Breast epithelium (tissue), 4 donors: ENCODE data around the gene PAIP2. TPM values are rescaled to one million over a fixed set of nuclear protein-coding genes. Genes with fewer than 3 reads are reported as not detected.

Source experiments
- DNase-seq, 2 donors: peaks; one replicate each; pipeline ENCODE4 v3.0.0-alpha.2; 2019; ENCODE audit warnings: low spot score in 2 of 2
- H3K27ac ChIP-seq, 2 donors: fragments of 200-600 bp; sonication (generic) in 1 of 2; one replicate each; pipeline ENCODE4 v1.5.1; 2016 to 2019; ENCODE audit warnings: mild to moderate bottlenecking in 1 of 2
- H3K27me3 ChIP-seq, 2 donors: fragments of 200-600 bp; sonication (generic) in 1 of 2; one replicate each; pipeline versions ENCODE4 v1.5.1 to v1.6.0; 2017 to 2019; ENCODE audit warnings: control low read depth in 1 of 2, mild to moderate bottlenecking in 1 of 2
- H3K36me3 ChIP-seq: fragments of 200-600 bp; one replicate; pipeline ENCODE4 v1.5.1; 2019
- H3K4me1 ChIP-seq, 2 donors: fragments of 200-600 bp; sonication (generic); one replicate each; pipeline ENCODE4 v1.5.1; 2016 to 2019; ENCODE audit warnings: control low read depth in 1 of 2
- H3K4me3 ChIP-seq, 3 donors: fragments of 200-600 bp; sonication (generic); 1 replicate in 2 of 3; 2 replicates in 1 of 3; pipeline ENCODE4 v1.5.1; 2016 to 2019; ENCODE audit warnings: mild to moderate bottlenecking in 3 of 3, moderate library complexity in 2 of 3
- H3K9me3 ChIP-seq, 2 donors: fragments of 200-600 bp; sonication (generic) in 1 of 2; one replicate each; pipeline ENCODE4 v1.5.1; 2016 to 2019; ENCODE audit warnings: control low read depth in 1 of 2
- POLR2A ChIP-seq: fragments of 450-650 bp; IDR thresholded peaks from one replicate; pipeline ENCODE4 v1.6.1; 2016; ENCODE audit warnings: antibody characterized with exemption, mild to moderate bottlenecking, moderate library complexity
- POLR2AphosphoS5 ChIP-seq, 3 donors: sonication (generic); formaldehyde crosslinking; IDR thresholded peaks; one replicate each; pipeline ENCODE4 v1.6.1; 2017; ENCODE audit warnings: antibody characterized with exemption in 3 of 3
- intact Hi-C: fragments of 100-400 bp; cut with DNase I; formaldehyde crosslinking; loops from one replicate; pipeline ENCODE4 v1.15.1; 2023; ENCODE audit warnings: low total_unique reads
- total RNA-seq, 3 donors: library from RNA; depleted of rRNA; stranded (reverse); fragments of >200 nt; gene quantifications; one replicate each; pipeline ENCODE4 v1.1.0, GENCODE V29; 2016
- TF ChIP-seq, protein P1 (sequence below), 3 donors: fragments of 450-650 bp; IDR thresholded peaks; one replicate each; pipeline ENCODE4 v1.5.1; 2016 to 2017; ENCODE audit warnings: antibody characterized with exemption in 3 of 3, mild to moderate bottlenecking in 3 of 3, moderate library complexity in 3 of 3

PAIP2 gene
- total RNA-seq, 3 donors from 2014 or later, result 86.3 to 95.4 (median 95.0) TPM

DNA sequence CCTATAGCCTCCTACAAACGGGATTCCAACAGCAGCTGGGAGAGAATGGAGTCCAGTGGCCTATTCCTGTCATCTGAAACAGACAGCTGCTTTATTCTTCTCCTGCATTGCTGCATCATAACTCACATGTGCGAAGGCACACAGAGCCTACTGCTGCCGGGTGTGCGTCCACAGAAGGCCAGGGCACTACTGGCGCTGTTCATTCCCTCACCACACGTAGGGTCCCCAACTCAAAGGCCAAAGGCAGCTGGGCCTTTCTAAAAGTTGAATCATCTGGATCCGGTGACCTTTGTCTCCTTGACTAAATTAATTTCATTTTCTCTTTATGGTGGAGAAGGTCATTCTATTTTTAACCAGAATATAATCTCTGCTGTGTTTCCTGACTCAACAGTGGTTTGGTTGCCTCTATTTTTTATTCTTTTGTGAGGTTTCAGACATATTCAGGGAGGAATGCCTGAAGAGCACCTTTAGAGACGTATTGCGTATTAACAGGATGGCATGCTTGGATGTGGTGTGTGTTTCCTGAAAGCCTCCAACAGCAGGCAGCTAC lies 73.0 kb downstream of the PAIP2 start:
- Histone ChIP-seq H3K36me3 (no peaks in the 10 kb centered on the region), H3K4me1 (peaks cover 4 to 12% of the 10 kb centered on the region in 2 donors), H3K4me3 (no peak overlapping the region), H3K27me3 (no peaks in the 10 kb centered on the region), H3K27ac (peak overlapping the region; percentile 38 to 77), H3K9me3 (no peaks in the 10 kb centered on the region)
- DNase-seq, result no peak
- intact Hi-C loops, result loop anchor here (2.0 to 5.0 kb wide), 2 partner anchors 72 to 103 kb away; no protein-coding TSS in a partner anchor
- TF ChIP-seq, protein P1, sequence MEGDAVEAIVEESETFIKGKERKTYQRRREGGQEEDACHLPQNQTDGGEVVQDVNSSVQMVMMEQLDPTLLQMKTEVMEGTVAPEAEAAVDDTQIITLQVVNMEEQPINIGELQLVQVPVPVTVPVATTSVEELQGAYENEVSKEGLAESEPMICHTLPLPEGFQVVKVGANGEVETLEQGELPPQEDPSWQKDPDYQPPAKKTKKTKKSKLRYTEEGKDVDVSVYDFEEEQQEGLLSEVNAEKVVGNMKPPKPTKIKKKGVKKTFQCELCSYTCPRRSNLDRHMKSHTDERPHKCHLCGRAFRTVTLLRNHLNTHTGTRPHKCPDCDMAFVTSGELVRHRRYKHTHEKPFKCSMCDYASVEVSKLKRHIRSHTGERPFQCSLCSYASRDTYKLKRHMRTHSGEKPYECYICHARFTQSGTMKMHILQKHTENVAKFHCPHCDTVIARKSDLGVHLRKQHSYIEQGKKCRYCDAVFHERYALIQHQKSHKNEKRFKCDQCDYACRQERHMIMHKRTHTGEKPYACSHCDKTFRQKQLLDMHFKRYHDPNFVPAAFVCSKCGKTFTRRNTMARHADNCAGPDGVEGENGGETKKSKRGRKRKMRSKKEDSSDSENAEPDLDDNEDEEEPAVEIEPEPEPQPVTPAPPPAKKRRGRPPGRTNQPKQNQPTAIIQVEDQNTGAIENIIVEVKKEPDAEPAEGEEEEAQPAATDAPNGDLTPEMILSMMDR (IDR thresholded peaks at IDR 0.05), result no peak
- TF ChIP-seq POLR2AphosphoS5 (IDR thresholded peaks at IDR 0.05) (no peak), POLR2A (no peak)

DNA sequence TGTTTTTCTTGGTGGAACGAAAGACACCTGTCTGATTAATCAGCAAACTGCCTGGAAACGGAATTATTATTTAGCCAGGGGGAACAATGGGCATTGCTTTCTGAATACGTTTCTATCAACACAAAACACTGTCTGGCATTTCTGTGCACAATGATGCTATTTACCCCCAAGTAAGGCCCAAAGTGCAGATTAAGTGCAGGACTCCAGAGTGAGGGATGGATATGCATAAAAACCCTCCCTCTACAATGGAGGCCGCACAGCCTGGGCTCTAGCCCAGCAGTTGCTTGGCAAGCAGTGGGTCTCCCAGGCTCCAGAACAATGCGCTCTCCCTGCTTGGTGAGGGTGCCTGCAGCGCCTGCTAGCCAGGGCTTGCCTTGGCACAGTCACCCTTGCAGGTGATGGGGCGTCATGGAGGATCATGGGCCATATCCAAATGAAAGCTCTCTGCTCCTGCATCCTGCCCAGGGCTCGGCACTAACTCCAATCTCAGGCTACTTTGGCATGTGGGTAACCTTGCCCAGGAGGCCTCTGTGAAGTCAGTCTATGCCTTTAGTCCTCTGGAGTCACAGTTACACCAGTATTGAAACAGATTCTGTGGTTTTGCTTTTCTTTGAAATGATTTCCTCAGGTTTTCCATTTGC lies 73.7 kb downstream of the PAIP2 start:
- Histone ChIP-seq H3K27ac (peak overlapping the region; percentile 38 to 77), H3K4me1 (peaks cover 4 to 12% of the 10 kb centered on the region in 2 donors)
- intact Hi-C loops, result loop anchor here (2.0 to 5.0 kb wide), 2 partner anchors 71 to 102 kb away; no protein-coding TSS in a partner anchor

DNA sequence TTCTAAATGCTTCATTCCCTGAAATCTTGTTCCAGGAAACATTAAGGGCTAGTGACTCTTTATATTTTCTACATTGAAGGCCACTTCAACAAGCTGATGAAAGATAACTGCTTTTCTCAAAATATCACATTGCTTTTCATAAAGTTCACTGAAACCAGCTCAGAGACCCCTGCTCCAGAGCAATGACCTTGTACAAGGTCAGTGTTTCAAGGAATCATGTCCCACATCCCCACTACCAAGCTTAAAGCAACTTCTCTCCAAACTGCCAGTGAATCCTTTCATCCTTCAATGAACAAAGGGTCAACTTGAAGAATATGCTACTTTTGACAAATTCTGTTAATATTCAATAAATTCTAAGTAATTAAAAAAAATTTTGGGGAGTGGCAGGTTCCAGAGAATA lies 74.2 kb downstream of the PAIP2 start:
- H3K9me3 ChIP-seq, result no peaks in the 10 kb centered on the region
- DNase-seq, result no peak
- no peaks in the 10 kb centered on the region for H3K27me3 ChIP-seq
- no peak overlapping the region for H3K4me3 ChIP-seq
- no peaks in the 10 kb centered on the region for H3K36me3 ChIP-seq
- intact Hi-C loops, result loop anchor here (2.0 to 5.0 kb wide), 2 partner anchors 71 to 101 kb away; no protein-coding TSS in a partner anchor
- H3K4me1 ChIP-seq, result peaks cover 4 to 12% of the 10 kb centered on the region in 2 donors
- TF ChIP-seq POLR2AphosphoS5 (IDR thresholded peaks at IDR 0.05) (no peak), POLR2A (no peak)
- TF ChIP-seq, protein P1 (IDR thresholded peaks at IDR 0.05), result no peak
- peak overlapping the region; percentile 38 to 77 for H3K27ac ChIP-seq

More for the DNA sequence above, 73.7 kb downstream of the PAIP2 start:
- DNase-seq, result no peak
- Histone ChIP-seq H3K4me3 (no peak overlapping the region), H3K27me3 (no peaks in the 10 kb centered on the region), H3K36me3 (no peaks in the 10 kb centered on the region), H3K9me3 (no peaks in the 10 kb centered on the region)
- no peak for TF ChIP-seq POLR2AphosphoS5 (IDR thresholded peaks at IDR 0.05)
- TF ChIP-seq, protein P1 (IDR thresholded peaks at IDR 0.05), result no peak
- TF ChIP-seq POLR2A, result no peak

DNA sequence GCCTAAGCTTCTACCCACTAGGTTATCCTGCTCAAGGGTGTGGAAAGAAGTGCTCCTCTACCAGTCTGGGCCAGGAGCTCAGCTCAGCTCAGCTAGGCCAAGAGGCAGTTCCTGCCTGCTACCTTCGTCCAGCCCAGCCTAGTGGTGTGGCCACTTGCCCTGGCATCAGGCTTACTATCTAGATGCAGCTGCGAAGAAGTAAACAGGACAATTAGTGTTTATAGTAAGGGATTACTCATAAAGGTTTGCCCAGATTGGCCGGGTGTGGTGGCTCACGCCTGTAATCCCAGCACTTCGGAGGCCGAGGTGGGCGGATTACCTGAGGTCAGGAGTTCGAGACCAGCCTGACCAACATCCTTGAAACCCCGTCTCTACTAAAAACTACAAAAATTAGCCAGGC lies 75.0 kb downstream of the PAIP2 start:
- TF ChIP-seq POLR2AphosphoS5 (IDR thresholded peaks at IDR 0.05), result no peak
- TF ChIP-seq, protein P1 (IDR thresholded peaks at IDR 0.05), result no peak
- TF ChIP-seq POLR2A, result no peak
- peak overlapping the region; percentile 21 to 43 for H3K27ac ChIP-seq
- H3K36me3 ChIP-seq, result no peaks in the 10 kb centered on the region
- peaks cover 4 to 12% of the 10 kb centered on the region in 2 donors for H3K4me1 ChIP-seq
- H3K4me3 ChIP-seq, result no peak overlapping the region
- intact Hi-C loops, result loop anchor here (5.0 kb wide), 1 partner anchor 101 kb away; no protein-coding TSS in a partner anchor
- no peak for DNase-seq
- H3K9me3 ChIP-seq, result no peaks in the 10 kb centered on the region
- no peaks in the 10 kb centered on the region for H3K27me3 ChIP-seq

DNA sequence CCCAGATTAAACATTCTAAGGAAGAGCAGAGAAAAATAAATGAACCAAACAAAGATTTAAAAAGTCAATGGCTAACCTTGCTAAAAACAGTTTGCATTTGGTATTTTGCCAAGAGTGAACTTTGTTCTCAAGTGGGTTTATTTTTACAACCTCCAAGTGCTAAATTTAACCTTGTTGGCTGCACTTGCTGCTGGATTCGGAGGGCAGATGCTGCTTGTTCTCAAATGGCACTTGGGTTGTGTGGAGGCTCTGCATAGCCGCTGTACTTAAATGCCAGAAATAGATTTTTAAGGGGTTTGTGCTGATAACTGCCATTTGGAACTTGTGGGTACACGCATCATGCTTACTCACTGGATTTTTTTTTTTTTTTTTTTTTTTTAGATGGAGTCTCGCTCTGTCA lies 75.6 kb downstream of the PAIP2 start:
- peaks cover 4 to 12% of the 10 kb centered on the region in 2 donors for H3K4me1 ChIP-seq
- intact Hi-C loops, result loop anchor here (5.0 kb wide), 1 partner anchor 100 kb away; no protein-coding TSS in a partner anchor
- TF ChIP-seq POLR2AphosphoS5 (IDR thresholded peaks at IDR 0.05) (no peak), POLR2A (no peak)
- TF ChIP-seq, protein P1 (IDR thresholded peaks at IDR 0.05), result no peak
- DNase-seq, result no peak
- H3K27ac ChIP-seq, result no peak overlapping the region
- H3K36me3 ChIP-seq, result no peaks in the 10 kb centered on the region
- no peaks in the 10 kb centered on the region for H3K27me3 ChIP-seq
- H3K4me3 ChIP-seq, result no peak overlapping the region
- H3K9me3 ChIP-seq, result no peaks in the 10 kb centered on the region
